HCT116 (cell line): ENCODE data around the gene LPO. TPM values are rescaled to one million over a fixed set of nuclear protein-coding genes. Genes with fewer than 3 reads are reported as not detected.

Experiments
- ATAC-seq: fragments of 200-7000 bp; cut with Tn5 transposase; 2 replicates; pipeline ENCODE4 v1.9.1; 2020; ENCODE audit warnings: mild to moderate bottlenecking, moderate library complexity
- BruUV-seq: library from RNA; stranded (reverse); fragments of 400-500 nt; replicated peaks from 2 replicates; lab custom pipeline; 2021; lab: Mats Ljungman, UMichigan
- CTCF ChIA-PET: fragments of 300-600 bp; sonication (Branson Sonifier 250); formaldehyde crosslinking; loops from one replicate; lab custom pipeline; 2021; ENCODE audit warnings: antibody characterized with exemption; lab: Charles Lee
- POLR2A ChIA-PET: fragments of 300-600, 350-600 bp; sonication (Branson Sonifier 250); formaldehyde crosslinking; loops from one replicate; lab custom pipeline; 2021; ENCODE audit warnings: antibody characterized with exemption; lab: Charles Lee
- RAD21 ChIA-PET, 2 experiments: fragments of 300-600 bp; sonication (Branson Sonifier 250); formaldehyde crosslinking; loops; one replicate each; lab custom pipeline; 2023; ENCODE audit warnings: low total read pairs in 2 of 2; ENCODE audit not compliant: uncharacterized antibody in 2 of 2, unreplicated experiment in 2 of 2, low non-redundant PET in 1 of 2; lab: Charles Lee
- DNase-seq: peaks from one replicate; pipeline ENCODE4 v3.0.0-alpha.2; 2010; ENCODE audit warnings: low read depth, low spot score
- H2AFZ ChIP-seq: fragments of 200-600 bp; shearing (Covaris generic), sonication (generic); 2 replicates; pipeline ENCODE4 v1.6.1; 2017; ENCODE audit warnings: low read depth, mixed run types, mixed read lengths, antibody characterized with exemption, low read length; ENCODE audit not compliant: poor library complexity, severe bottlenecking
- H3K27ac ChIP-seq: 2 replicates; pipeline ENCODE4 v1.5.1; 2012; ENCODE audit warnings: low read depth, low read length
- H3K27me3 ChIP-seq: fragments of 200-600 bp; sonication (generic); 2 replicates; pipeline ENCODE4 v1.6.1; 2016; ENCODE audit warnings: mixed run types, low read length, mixed read lengths; ENCODE audit not compliant: insufficient read depth
- H3K36me3 ChIP-seq, 2 experiments: fragments of 200-500 bp in 1 of 2; fragments of 200-600 bp in 1 of 2; sonication (Bioruptor generic) in 1 of 2; sonication (generic) in 1 of 2; 2 replicates each; pipeline versions ENCODE4 v1.5.1 to v1.6.1; 2014 to 2016; ENCODE audit warnings: low read length in 2 of 2, inconsistent platforms in 1 of 2, mixed read lengths in 1 of 2, mixed run types in 1 of 2; ENCODE audit not compliant: insufficient read depth in 2 of 2, control insufficient read depth in 1 of 2
- H3K4me1 ChIP-seq, 2 experiments: fragments of 200-600 bp in 1 of 2; sonication (generic) in 1 of 2; 2 replicates each; pipeline versions ENCODE4 v1.5.1 to v1.6.1; 2012 to 2017; ENCODE audit warnings: low read length in 2 of 2, inconsistent platforms in 1 of 2, mild to moderate bottlenecking in 1 of 2, mixed read lengths in 1 of 2, mixed run types in 1 of 2, moderate library complexity in 1 of 2; ENCODE audit not compliant: insufficient read depth in 2 of 2, control insufficient read depth in 1 of 2
- H3K4me2 ChIP-seq: fragments of 200-600 bp; sonication (generic); 2 replicates; pipeline ENCODE4 v1.6.1; 2017; ENCODE audit warnings: mixed run types, low read length, mixed read lengths
- H3K4me3 ChIP-seq, 2 experiments: fragments of 200-600 bp in 1 of 2; sonication (generic) in 1 of 2; replicated peaks in 1 of 2; 2 replicates each; pipeline ENCODE4 v1.5.1; 2011 to 2016; ENCODE audit warnings: low read length in 2 of 2, control low read depth in 1 of 2, low read depth in 1 of 2, mild to moderate bottlenecking in 1 of 2, mixed read lengths in 1 of 2, mixed run types in 1 of 2
- H3K79me2 ChIP-seq: fragments of 200-600 bp; sonication (generic); 2 replicates; pipeline ENCODE4 v1.6.1; 2017; ENCODE audit warnings: mild to moderate bottlenecking, mixed run types, low read length, moderate library complexity, mixed read lengths; ENCODE audit not compliant: insufficient read depth
- H3K9ac ChIP-seq: fragments of 200-600 bp; sonication (generic); 2 replicates; pipeline ENCODE4 v1.6.1; 2016; ENCODE audit warnings: low read length, mixed read lengths
- H3K9me2 ChIP-seq: fragments of 200-600 bp; sonication (generic), shearing (Covaris generic); 2 replicates; pipeline ENCODE4 v1.6.1; 2017; ENCODE audit warnings: mixed run types, mild to moderate bottlenecking, moderate library complexity; ENCODE audit not compliant: insufficient read depth
- H3K9me3 ChIP-seq, 2 experiments: fragments of 200-500 bp in 1 of 2; fragments of 200-600 bp in 1 of 2; sonication (Bioruptor generic) in 1 of 2; sonication (generic) in 1 of 2; 2 replicates each; pipeline ENCODE4 v1.6.1; 2014 to 2017; ENCODE audit warnings: low read length in 2 of 2, mixed read lengths in 2 of 2, inconsistent platforms in 1 of 2, low read depth in 1 of 2, mild to moderate bottlenecking in 1 of 2, mixed run types in 1 of 2, moderate library complexity in 1 of 2; ENCODE audit not compliant: control insufficient read depth in 1 of 2, insufficient read depth in 1 of 2
- H4K20me1 ChIP-seq: fragments of 200-600 bp; sonication (generic), shearing (Covaris generic); 2 replicates; pipeline ENCODE4 v1.6.1; 2017; ENCODE audit warnings: mixed run types, mild to moderate bottlenecking, moderate library complexity; ENCODE audit not compliant: insufficient read depth
- CEBPB ChIP-seq: IDR thresholded peaks from 2 replicates; pipeline ENCODE4 v1.6.1; 2012; ENCODE audit warnings: low read depth
- ELF1 ChIP-seq: IDR thresholded peaks from 2 replicates; pipeline ENCODE4 v1.6.1; 2012; ENCODE audit warnings: low read depth, borderline replicate concordance
- EZH2phosphoT487 ChIP-seq: fragments of 200-600 bp; IDR thresholded peaks from 2 replicates; pipeline ENCODE4 v1.6.1; 2018; ENCODE audit warnings: antibody characterized with exemption, borderline replicate concordance
- JUND ChIP-seq: IDR thresholded peaks from 2 replicates; pipeline ENCODE4 v1.6.1; 2012
- SIN3A ChIP-seq: IDR thresholded peaks from 2 replicates; pipeline ENCODE4 v1.6.1; 2012; ENCODE audit warnings: low read depth
- SRF ChIP-seq: IDR thresholded peaks from 2 replicates; pipeline ENCODE4 v1.6.1; 2012; ENCODE audit warnings: low read depth
- YY1 ChIP-seq: IDR thresholded peaks from 2 replicates; pipeline ENCODE4 v1.6.1; 2011; ENCODE audit warnings: low read length, low read depth, moderate library complexity, mild to moderate bottlenecking; ENCODE audit not compliant: insufficient replicate concordance; ENCODE audit errors: extremely low read depth
- ZFX ChIP-seq: fragments of 450-650 bp; IDR thresholded peaks from 2 replicates; pipeline ENCODE4 v1.6.1; 2017
- intact Hi-C: fragments of 100-400 bp; cut with micrococcal nuclease; formaldehyde crosslinking; loops from 2 replicates; pipeline ENCODE4 v1.10.0; 2022
- total RNA-seq: library from RNA; stranded (reverse); gene quantifications from one replicate; pipeline ENCODE4 v1.2.1, GENCODE V29; 2021; ENCODE audit not compliant: unreplicated experiment
- TF ChIP-seq, protein P1 (sequence below), 3 experiments: fragments of 200-600 bp in 1 of 3; sonication (generic) in 1 of 3; IDR thresholded peaks in 2 of 3; conservative IDR thresholded peaks in 1 of 3; 2 replicates each; pipeline ENCODE4 v1.5.1; 2012 to 2017; ENCODE audit warnings: low read depth in 2 of 3, low read length in 2 of 3, antibody characterized with exemption in 1 of 3, borderline replicate concordance in 1 of 3, control low read depth in 1 of 3, mild to moderate bottlenecking in 1 of 3, mixed read lengths in 1 of 3, mixed run types in 1 of 3, moderate library complexity in 1 of 3; ENCODE audit not compliant: insufficient read depth in 1 of 3
- TF ChIP-seq, protein P2 (sequence below): IDR thresholded peaks from 2 replicates; pipeline ENCODE4 v1.6.1; 2012

LPO gene
- total RNA-seq, 1 experiment from 2014 or later, result not detected

DNA sequence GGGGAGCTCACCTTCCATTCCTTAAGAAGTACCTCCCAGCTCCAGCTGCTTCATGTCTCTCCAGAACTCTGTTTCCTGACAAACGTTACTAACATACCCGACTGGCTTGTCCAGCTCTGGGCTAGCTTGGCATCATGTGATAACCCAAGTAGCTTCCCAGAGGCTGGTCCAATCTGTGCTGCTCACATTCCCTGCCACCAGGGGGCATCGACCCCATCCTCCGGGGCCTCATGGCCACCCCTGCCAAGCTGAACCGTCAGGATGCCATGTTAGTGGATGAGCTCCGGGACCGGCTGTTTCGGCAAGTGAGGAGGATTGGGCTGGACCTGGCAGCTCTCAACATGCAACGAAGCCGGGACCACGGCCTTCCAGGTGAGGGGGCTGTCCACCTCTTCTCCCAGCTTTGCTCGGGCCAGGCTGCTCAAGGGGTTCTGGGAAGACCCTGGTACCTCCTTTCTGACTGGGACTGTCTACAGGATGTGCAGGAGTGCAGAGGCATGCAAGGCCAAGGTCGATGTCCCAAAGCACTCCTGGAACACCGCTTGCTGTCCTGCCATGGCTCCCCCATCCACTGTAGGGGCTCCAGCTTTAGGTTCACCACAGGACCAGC is 38.3 kb upstream of the LPO start:
- peak; percentile 98 for ATAC-seq

More for the DNA sequence above, 38.3 kb upstream of the LPO start:
- Histone ChIP-seq H3K4me3 (no peak overlapping the region), H3K9me2 (no peaks in the 10 kb centered on the region), H3K4me2 (no peak overlapping the region), H3K79me2 (no peaks in the 10 kb centered on the region), H3K27me3 (no peaks in the 10 kb centered on the region; the same call in 1 of the 2 replicates), H3K9ac (no peak overlapping the region), H3K36me3 (no peaks in the 10 kb centered on the region), H3K27ac (no peak overlapping the region), H3K4me1 (peaks cover 0 to 3% of the 10 kb centered on the region in 2 experiments; a peak in 1 of 4 replicates), H4K20me1 (no peaks in the 10 kb centered on the region), H3K9me3 (no peaks in the 10 kb centered on the region), H2AFZ (no peak overlapping the region)
- no TSS peak for BruUV-seq
- DNase-seq, result peak; percentile 63
- POLR2A ChIA-PET, result interaction anchor here (0.5 to 1.0 kb wide), 2 partner anchors 117 to 431 kb away, joined by 3 read pairs; no protein-coding TSS in a partner anchor
- intact Hi-C loops, result loop anchor here (1.0 kb wide), 2 partner anchors 18 to 247 kb away; no protein-coding TSS in a partner anchor
- RAD21 ChIA-PET, result interaction anchor here (0.8 to 1.1 kb wide), 3 partner anchors 16 to 248 kb away, joined by 3 to 5 read pairs (median 3); no protein-coding TSS in a partner anchor
- CTCF ChIA-PET, result interaction anchor here (0.6 to 3.7 kb wide), 21 partner anchors 9 to 255 kb away, joined by 3 to 36 read pairs (median 5); partner anchors contain the start of genes LPO and MKS1
- TF ChIP-seq YY1 (no peak), ZFX (no peak), JUND (no peak), SRF (no peak), SIN3A (no peak), ELF1 (no peak), CEBPB (no peak), EZH2phosphoT487 (no peak)
- TF ChIP-seq, protein P1, sequence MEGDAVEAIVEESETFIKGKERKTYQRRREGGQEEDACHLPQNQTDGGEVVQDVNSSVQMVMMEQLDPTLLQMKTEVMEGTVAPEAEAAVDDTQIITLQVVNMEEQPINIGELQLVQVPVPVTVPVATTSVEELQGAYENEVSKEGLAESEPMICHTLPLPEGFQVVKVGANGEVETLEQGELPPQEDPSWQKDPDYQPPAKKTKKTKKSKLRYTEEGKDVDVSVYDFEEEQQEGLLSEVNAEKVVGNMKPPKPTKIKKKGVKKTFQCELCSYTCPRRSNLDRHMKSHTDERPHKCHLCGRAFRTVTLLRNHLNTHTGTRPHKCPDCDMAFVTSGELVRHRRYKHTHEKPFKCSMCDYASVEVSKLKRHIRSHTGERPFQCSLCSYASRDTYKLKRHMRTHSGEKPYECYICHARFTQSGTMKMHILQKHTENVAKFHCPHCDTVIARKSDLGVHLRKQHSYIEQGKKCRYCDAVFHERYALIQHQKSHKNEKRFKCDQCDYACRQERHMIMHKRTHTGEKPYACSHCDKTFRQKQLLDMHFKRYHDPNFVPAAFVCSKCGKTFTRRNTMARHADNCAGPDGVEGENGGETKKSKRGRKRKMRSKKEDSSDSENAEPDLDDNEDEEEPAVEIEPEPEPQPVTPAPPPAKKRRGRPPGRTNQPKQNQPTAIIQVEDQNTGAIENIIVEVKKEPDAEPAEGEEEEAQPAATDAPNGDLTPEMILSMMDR (IDR thresholded peaks at IDR 0.05 in 2 of 3, conservative IDR thresholded peaks at IDR 0.05 in 1 of 3; ENCODE audit: borderline replicate concordance in 1 of 3, insufficient read depth in 1 of 3, low read depth in 2 of 3, low read length in 2 of 3), result peak; percentile 58 to 90 (median 88)
- TF ChIP-seq, protein P2, sequence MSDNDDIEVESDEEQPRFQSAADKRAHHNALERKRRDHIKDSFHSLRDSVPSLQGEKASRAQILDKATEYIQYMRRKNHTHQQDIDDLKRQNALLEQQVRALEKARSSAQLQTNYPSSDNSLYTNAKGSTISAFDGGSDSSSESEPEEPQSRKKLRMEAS, result peak; percentile 60; the same call in 1 of the 2 replicates
